MM.1S (cell line): ENCODE data around the gene MRPS27.
A peak's percentile ranks its signal among the peaks of the same experiment; 100 is the strongest.

ENCODE experiments used
- EZH2 ChIP-seq: fragments of 300-600 bp; sonication (generic); optimal IDR thresholded peaks from 2 replicates; pipeline ENCODE3; 2017; ENCODE audit warnings: low read depth, mild to moderate bottlenecking, antibody characterized with exemption, low read length, mixed read lengths
- TF ChIP-seq, protein P1 (sequence below): fragments of 300-600 bp; sonication (generic); IDR thresholded peaks from 2 replicates; pipeline ENCODE4 v1.5.1; 2016; ENCODE audit warnings: antibody characterized with exemption, low read length, mixed read lengths

DNA sequence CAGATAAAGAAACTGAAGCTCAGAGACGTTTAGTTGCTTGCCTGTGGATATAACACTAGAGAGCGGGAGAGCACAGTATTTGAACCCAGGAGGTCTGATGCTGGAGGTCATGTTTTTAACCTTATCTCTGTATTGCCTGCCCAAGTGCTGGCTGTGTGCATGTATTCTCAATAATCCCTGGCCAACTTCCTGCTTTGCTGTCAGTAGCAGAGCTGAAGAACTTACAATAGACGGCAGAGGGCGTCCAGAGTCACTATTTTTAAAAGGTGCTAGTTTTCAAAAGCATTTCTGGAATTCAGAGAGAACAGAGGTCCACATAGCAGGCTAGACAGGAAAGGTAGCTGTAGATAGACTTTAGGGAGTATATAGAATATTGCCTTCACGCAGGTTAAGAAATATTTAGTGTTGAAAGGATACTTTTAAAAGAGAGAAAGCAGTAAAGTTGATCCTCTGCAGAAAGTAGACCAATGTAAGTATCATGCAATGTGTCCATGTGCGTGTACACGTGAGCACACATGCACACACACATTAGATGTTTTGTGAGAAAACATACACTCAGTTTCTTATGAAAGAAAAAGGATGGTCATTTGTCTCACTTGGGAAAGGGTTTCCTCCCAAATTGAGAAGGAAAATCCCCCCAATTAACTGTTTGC lies 46.4 kb upstream of the MRPS27 start:
- TF ChIP-seq, protein P1, sequence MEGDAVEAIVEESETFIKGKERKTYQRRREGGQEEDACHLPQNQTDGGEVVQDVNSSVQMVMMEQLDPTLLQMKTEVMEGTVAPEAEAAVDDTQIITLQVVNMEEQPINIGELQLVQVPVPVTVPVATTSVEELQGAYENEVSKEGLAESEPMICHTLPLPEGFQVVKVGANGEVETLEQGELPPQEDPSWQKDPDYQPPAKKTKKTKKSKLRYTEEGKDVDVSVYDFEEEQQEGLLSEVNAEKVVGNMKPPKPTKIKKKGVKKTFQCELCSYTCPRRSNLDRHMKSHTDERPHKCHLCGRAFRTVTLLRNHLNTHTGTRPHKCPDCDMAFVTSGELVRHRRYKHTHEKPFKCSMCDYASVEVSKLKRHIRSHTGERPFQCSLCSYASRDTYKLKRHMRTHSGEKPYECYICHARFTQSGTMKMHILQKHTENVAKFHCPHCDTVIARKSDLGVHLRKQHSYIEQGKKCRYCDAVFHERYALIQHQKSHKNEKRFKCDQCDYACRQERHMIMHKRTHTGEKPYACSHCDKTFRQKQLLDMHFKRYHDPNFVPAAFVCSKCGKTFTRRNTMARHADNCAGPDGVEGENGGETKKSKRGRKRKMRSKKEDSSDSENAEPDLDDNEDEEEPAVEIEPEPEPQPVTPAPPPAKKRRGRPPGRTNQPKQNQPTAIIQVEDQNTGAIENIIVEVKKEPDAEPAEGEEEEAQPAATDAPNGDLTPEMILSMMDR = peak; percentile 66
- no peak for TF ChIP-seq EZH2
